HUES64 (cell line): ENCODE data around the gene DNTTIP2.

ENCODE experiments used
- H3K27ac ChIP-seq: 2 replicates; pipeline ENCODE4 v1.7.0; 2013; ENCODE audit warnings: low read depth, low read length, inconsistent platforms
- H3K27me3 ChIP-seq: 2 replicates; pipeline ENCODE4 v1.6.1; 2013; ENCODE audit warnings: mild to moderate bottlenecking, low read length; ENCODE audit not compliant: insufficient read depth
- H3K36me3 ChIP-seq: 2 replicates; pipeline ENCODE4 v1.6.1; 2013; ENCODE audit warnings: mild to moderate bottlenecking, low read length; ENCODE audit not compliant: insufficient read depth
- H3K4me1 ChIP-seq: 2 replicates; pipeline ENCODE4 v1.6.1; 2013; ENCODE audit warnings: mild to moderate bottlenecking, low read length, moderate library complexity; ENCODE audit not compliant: insufficient read depth
- H3K4me3 ChIP-seq: 2 replicates; pipeline ENCODE4 v1.5.1; 2013; ENCODE audit warnings: mild to moderate bottlenecking, low read length, moderate library complexity
- H3K9ac ChIP-seq: 2 replicates; pipeline ENCODE4 v1.6.1; 2013; ENCODE audit warnings: mild to moderate bottlenecking, low read depth, low read length
- H3K9me3 ChIP-seq: 2 replicates; pipeline ENCODE4 v1.6.1; 2013; ENCODE audit warnings: low read depth, low read length; ENCODE audit not compliant: insufficient read depth
- WGBS: fragments of 150-250, 120-280 bp; methylation state at CpG from one replicate; pipeline ENCODE4 v1.1.7; 2013; ENCODE audit warnings: missing lambda C conversion rate; 5-methylcytosine and 5-hydroxymethylcytosine counted together

The DNTTIP2 gene

DNA sequence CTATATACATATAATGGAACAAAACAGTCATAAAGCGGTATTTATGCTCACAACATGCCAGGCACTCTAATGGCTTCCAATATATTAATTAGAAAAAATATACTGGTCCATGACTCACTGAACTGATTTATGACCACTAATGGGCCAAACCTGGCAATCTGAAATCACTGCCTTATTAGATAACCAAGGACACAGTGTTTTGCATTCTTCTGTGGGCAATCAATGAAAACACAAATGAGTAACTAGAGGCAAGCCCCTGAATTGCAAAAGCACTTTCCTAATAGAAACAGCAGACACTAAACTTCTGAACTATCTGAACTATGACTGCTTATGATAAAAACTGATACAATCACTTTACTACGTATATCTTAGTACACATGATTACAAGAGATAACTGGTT is 26.7 kb upstream of the DNTTIP2 start:
- Histone ChIP-seq H3K4me3 (no peak overlapping the region), H3K36me3 (peaks cover 9% of the 10 kb centered on the region; the same call in 1 of the 2 replicates), H3K4me1 (peaks cover 19% of the 10 kb centered on the region), H3K27ac (no peak overlapping the region), H3K27me3 (peaks cover 10% of the 10 kb centered on the region), H3K9ac (no peak overlapping the region), H3K9me3 (no peaks in the 10 kb centered on the region)
- 100% methylated on average over 2 of the region's 2 CpGs for whole genome bisulfite sequencing

DNA sequence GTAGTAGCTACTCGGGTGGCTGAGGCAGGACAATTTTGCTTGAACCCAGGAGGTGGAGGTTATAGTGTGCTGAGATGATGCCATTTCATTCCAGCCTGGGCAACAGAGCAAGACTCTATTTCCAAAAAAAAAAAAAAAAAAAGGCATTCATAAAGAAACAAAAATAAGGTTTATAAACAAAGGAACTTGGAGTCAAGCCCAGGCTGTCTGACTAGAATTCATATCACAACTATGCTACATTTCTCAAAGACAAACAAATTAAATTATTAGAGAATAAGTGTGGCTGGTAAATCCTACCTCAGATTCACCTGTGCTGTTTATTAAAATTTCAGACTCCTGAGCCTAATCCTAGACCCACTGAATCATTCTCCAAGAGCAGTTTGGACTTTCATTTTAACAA is 26.0 kb upstream of the DNTTIP2 start:
- Histone ChIP-seq H3K4me3 (no peak overlapping the region), H3K9ac (no peak overlapping the region), H3K9me3 (no peaks in the 10 kb centered on the region), H3K27me3 (peaks cover 10% of the 10 kb centered on the region), H3K27ac (no peak overlapping the region), H3K4me1 (peaks cover 19% of the 10 kb centered on the region), H3K36me3 (peaks cover 14% of the 10 kb centered on the region; the same call in 1 of the 2 replicates)
- 95% methylated on average over 1 of the region's 1 CpG for WGBS

- no peaks in the 10 kb centered on the region for H3K9me3 ChIP-seq
- H3K4me1 ChIP-seq, result peaks cover 19% of the 10 kb centered on the region
- WGBS, result 94% methylated on average over 2 of the region's 2 CpGs
- H3K36me3 ChIP-seq, result peaks cover 20% of the 10 kb centered on the region; the same call in 1 of the 2 replicates
- no peak overlapping the region for H3K27ac ChIP-seq
- H3K27me3 ChIP-seq, result peaks cover 10% of the 10 kb centered on the region
- no peak overlapping the region for H3K4me3 ChIP-seq
- no peak overlapping the region for H3K9ac ChIP-seq
Measured at GRCh38 chr1:93904228-93904627, 25.2 kb upstream of the DNTTIP2 start.

- Histone ChIP-seq H3K4me1 (0 out of 2 replicates have a peak, but pooled peaks cover under 1% of the 10 kb centered on the region), H3K9ac (no peak overlapping the region), H3K27ac (no peak overlapping the region), H3K9me3 (no peaks in the 10 kb centered on the region), H3K27me3 (no peaks in the 10 kb centered on the region), H3K4me3 (no peak overlapping the region), H3K36me3 (peaks cover 39% of the 10 kb centered on the region)
- WGBS, result 93% methylated on average over 3 of the region's 3 CpGs
Measured at GRCh38 chr1:93900723-93901504, 21.9 kb upstream of the DNTTIP2 start.

DNA sequence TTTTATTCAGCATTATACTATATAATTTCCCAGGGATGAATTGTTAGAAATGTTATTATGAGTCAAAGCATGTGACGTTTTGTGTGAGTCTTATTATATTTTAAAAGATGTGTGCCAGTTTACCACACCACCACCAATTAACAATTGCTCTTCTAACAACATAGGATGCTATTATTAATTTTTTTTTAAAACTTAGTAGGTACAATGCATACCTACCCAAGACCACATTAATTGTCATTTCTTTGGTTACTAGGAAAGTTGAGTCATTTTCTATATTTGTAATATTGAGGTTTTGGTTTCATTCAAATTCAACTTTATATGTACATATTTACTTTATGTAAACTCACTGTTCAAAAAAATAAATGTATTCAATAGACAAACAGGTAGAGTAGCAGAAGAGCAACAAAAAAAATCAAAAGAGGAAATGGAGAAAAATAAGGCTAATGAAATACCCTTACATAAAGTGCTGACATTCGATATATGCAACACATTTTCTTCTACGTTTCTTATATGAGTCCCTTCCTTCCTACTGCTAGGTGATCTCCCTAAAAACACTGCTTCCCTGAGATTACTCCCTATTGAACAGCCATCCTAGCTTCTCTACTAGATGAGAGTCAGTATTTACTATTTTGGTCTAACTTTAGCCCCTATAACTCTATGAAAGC is 20.7 kb upstream of the DNTTIP2 start:
- WGBS, result 93% methylated on average over 2 of the region's 3 CpGs
- H3K27me3 ChIP-seq, result no peaks in the 10 kb centered on the region

DNA sequence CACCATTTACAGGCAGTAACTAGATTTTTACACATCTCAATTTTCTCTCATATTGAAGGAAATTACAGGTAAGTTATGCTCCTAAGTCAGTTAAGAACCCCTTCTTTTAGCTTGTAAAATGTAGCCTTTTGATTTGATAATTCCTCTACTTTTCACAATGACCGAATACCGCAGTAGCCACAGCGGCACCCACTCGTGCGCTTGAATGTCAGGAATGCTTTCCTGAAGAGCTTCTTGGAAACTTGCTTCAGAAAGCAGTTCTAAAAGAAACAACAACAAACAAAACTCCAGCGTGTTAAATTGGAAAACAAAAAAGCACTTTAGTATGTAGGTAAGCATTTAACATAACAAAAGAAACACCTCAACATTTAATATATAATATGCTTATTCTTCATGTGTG is 9.9 kb upstream of the DNTTIP2 start:
- Histone ChIP-seq H3K9me3 (no peaks in the 10 kb centered on the region), H3K27ac (peak overlapping the region; percentile 79; the same call in 1 of the 2 replicates), H3K9ac (no peak overlapping the region), H3K4me1 (peaks cover 19% of the 10 kb centered on the region), H3K27me3 (no peaks in the 10 kb centered on the region), H3K4me3 (no peak overlapping the region), H3K36me3 (peaks cover 19% of the 10 kb centered on the region)
- WGBS, result 34% methylated on average over 5 of the region's 6 CpGs

More for the DNA sequence above, 20.7 kb upstream of the DNTTIP2 start:
- Histone ChIP-seq H3K4me1 (no peaks in the 10 kb centered on the region), H3K36me3 (peaks cover 48% of the 10 kb centered on the region), H3K4me3 (no peak overlapping the region), H3K9me3 (no peaks in the 10 kb centered on the region), H3K9ac (no peak overlapping the region), H3K27ac (no peak overlapping the region)

GRCh38 chr1:93882269-93882668 is 3.3 kb upstream of the DNTTIP2 start:
- no peak overlapping the region for H3K9ac ChIP-seq
- 86% methylated on average over 4 of the region's 4 CpGs for WGBS
- no peak overlapping the region for H3K4me3 ChIP-seq

DNA sequence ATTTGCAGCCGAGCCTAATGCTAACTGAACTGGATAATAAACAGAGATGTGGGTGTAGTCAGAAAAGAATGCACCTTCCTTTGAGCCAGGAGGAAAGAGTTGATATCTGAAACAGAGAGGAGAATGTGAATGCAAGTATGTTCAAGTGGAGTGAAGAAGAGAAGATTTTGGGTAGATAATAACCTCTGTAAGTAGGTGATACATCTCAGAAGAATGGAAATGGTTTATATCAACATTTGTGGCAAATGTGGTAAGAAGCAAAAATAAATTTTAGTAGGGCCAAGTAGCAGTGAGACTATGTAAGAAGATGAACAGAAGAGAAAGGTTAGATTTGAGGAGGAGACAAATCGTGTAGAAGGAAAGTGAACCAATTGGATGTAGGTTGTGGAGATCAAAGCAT is 1.7 kb upstream of the DNTTIP2 start:
- Histone ChIP-seq H3K4me3 (no peak overlapping the region), H3K9me3 (no peaks in the 10 kb centered on the region), H3K4me1 (peaks cover 3% of the 10 kb centered on the region), H3K27me3 (no peaks in the 10 kb centered on the region), H3K36me3 (peaks cover 22% of the 10 kb centered on the region), H3K9ac (no peak overlapping the region), H3K27ac (no peak overlapping the region)
- 89% methylated on average over 2 of the region's 2 CpGs for WGBS

More at GRCh38 chr1:93882269-93882668, 3.3 kb upstream of the DNTTIP2 start:
- Histone ChIP-seq H3K27me3 (no peaks in the 10 kb centered on the region), H3K27ac (no peak overlapping the region), H3K4me1 (peaks cover 3% of the 10 kb centered on the region), H3K36me3 (peaks cover 7% of the 10 kb centered on the region), H3K9me3 (no peaks in the 10 kb centered on the region)

- H3K4me1 ChIP-seq, result peaks cover 3% of the 10 kb centered on the region
- peak overlapping the region; percentile 97 for H3K9ac ChIP-seq
- H3K27ac ChIP-seq, result peak overlapping the region; percentile 90
- no peaks in the 10 kb centered on the region for H3K9me3 ChIP-seq
- H3K4me3 ChIP-seq, result peak overlapping the region; percentile 98
- H3K36me3 ChIP-seq, result peaks cover 44% of the 10 kb centered on the region
- WGBS, result 2% methylated on average over 20 of the region's 20 CpGs
- no peaks in the 10 kb centered on the region for H3K27me3 ChIP-seq
Measured at GRCh38 chr1:93878501-93878888, 511 bp downstream of the DNTTIP2 start.

DNA sequence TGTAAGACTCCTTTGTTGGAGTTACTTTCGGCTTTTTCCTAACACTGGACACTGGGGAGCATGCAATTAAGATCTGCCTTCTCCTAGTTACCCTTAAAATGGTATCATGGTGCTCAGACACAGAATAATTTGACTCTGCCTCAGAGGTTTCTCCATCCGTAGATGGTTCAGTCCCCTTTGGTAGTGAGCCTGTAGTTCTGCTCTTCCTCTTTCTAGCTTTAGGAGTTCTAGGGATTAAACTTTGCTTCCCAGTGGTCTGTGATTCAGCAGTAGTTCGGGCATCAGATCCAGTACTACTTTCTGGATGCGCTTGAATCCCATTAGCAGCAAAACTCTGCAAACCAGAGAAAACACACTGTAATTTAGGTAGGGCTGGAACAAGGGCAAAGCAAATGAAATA is 1.5 kb downstream of the DNTTIP2 start:
- 0 out of 2 replicates have a peak overlapping the region, but pooled peaks have one; percentile 97 for H3K9ac ChIP-seq
- H3K27ac ChIP-seq, result no peak overlapping the region
- H3K27me3 ChIP-seq, result no peaks in the 10 kb centered on the region
- peaks cover 52% of the 10 kb centered on the region for H3K36me3 ChIP-seq
- 93% methylated on average over 4 of the region's 4 CpGs for WGBS
- H3K4me1 ChIP-seq, result peaks cover 3% of the 10 kb centered on the region
- no peaks in the 10 kb centered on the region for H3K9me3 ChIP-seq
- peak overlapping the region; percentile 98 for H3K4me3 ChIP-seq

DNA sequence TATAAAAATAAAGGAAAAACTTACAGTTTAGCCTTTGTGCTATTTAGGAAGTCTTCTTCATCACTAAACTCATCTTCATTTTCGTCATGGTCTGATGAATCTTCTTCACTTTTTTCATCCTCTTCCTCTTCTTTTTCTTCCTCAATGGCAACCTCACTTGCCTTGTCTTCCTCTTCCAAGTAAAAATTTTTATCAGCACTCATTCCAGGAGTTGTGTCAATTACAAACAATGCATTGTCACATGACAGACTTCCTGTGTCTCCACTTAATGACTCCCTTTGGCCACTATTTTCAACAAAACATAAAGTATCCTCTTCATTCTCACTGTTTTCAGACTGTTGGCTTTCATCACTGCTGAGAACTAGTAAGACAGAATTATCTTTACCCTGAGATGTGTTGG is 2.8 kb downstream of the DNTTIP2 start:
- H3K4me3 ChIP-seq, result peak overlapping the region; percentile 12; the same call in 1 of the 2 replicates
- H3K36me3 ChIP-seq, result peaks cover 64% of the 10 kb centered on the region
- H3K27ac ChIP-seq, result no peak overlapping the region
- no peaks in the 10 kb centered on the region for H3K27me3 ChIP-seq
- H3K4me1 ChIP-seq, result peaks cover 3% of the 10 kb centered on the region
- WGBS, result 95% methylated on average over 1 of the region's 1 CpG
- H3K9ac ChIP-seq, result no peak overlapping the region
- H3K9me3 ChIP-seq, result no peaks in the 10 kb centered on the region
